ENCODE measurements around the gene HADHB.

- TF ChIP-seq CTCF (conservative IDR thresholded peaks at IDR 0.05 in 1 of 2, IDR thresholded peaks at IDR 0.05 in 1 of 2; ENCODE audit: low read depth in 1 of 2, low read length in 2 of 2) (no peak), EZH2 (IDR thresholded peaks at IDR 0.05; ENCODE audit: low read length, missing control alignments) (no peak)
Measured at GRCh38 chr2:26281226-26281625, 36.5 kb downstream of the HADHB start.

All from fibroblast of lung (primary cell).